ENCODE data around the gene PEAK3.

The PEAK3 gene

DNA sequence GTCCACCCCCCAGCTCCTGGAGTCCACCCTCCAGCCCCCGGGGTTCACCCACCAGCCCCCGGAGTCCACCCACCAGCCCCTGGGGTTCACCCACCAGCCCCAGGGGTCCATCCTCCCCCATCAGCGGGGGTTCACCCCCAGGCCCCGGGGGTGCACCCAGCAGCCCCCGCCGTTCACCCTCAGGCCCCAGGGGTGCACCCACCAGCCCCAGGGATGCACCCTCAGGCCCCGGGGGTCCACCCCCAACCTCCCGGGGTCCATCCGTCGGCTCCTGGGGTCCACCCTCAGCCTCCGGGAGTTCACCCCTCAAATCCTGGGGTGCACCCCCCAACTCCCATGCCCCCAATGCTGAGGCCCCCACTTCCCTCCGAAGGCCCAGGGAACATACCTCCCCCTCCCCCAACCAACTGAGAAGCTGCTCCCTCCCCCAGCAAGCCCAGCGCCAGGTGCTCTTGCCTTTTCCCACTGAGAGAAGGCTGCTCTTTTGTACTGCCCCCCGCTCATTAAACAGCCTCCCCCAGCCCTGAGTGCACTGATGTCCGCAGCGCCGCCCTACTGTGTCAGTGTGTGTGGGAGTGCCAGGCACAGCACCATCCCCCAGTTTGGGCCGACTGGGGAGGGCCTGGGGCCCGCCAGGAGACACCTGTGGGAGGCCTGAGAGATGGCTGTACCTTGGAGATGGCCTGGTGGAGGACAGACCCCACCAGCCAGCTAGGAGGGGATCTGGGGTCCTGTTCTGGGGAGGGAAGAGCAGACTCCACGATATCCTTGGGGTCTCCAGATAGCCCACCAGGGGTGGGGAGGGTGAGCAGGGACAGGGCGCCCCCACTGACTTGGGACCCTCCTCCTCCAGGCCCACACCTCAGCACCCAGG lies 33.6 kb downstream of the PEAK3 start:
- Histone ChIP-seq H4K20me1 (ENCODE audit: insufficient read depth, low read length) (no peaks in the 10 kb centered on the region), H3K27ac (ENCODE audit: low read depth, low read length, poor library complexity, severe bottlenecking) (no peak overlapping the region), H3K36me3 (ENCODE audit: insufficient read depth, low read length) (peaks cover 48% of the 10 kb centered on the region), H2AFZ (ENCODE audit: low read length) (no peak overlapping the region), H3K79me2 (ENCODE audit: insufficient read depth, low read length) (no peaks in the 10 kb centered on the region), H3K27me3 (ENCODE audit: insufficient read depth, low read length) (no peaks in the 10 kb centered on the region), H3K4me3 (ENCODE audit: low read depth, low read length, poor library complexity, severe bottlenecking) (no peak overlapping the region), H3K4me1 (ENCODE audit: insufficient read depth, low read length, severe bottlenecking) (no peaks in the 10 kb centered on the region), H3K4me2 (ENCODE audit: low read length) (no peak overlapping the region), H3F3A (ENCODE audit: insufficient read depth, low read length) (no peaks in the 10 kb centered on the region), H3K9me2 (ENCODE audit: low read depth, low read length) (no peaks in the 10 kb centered on the region), H3K9ac (ENCODE audit: low read length) (no peak overlapping the region), H3K9me3 (ENCODE audit: low read length) (no peaks in the 10 kb centered on the region)
- TF ChIP-seq EZH2 (IDR thresholded peaks at IDR 0.05; ENCODE audit: borderline replicate concordance, low read length), result no peak
- TF ChIP-seq, protein P1, sequence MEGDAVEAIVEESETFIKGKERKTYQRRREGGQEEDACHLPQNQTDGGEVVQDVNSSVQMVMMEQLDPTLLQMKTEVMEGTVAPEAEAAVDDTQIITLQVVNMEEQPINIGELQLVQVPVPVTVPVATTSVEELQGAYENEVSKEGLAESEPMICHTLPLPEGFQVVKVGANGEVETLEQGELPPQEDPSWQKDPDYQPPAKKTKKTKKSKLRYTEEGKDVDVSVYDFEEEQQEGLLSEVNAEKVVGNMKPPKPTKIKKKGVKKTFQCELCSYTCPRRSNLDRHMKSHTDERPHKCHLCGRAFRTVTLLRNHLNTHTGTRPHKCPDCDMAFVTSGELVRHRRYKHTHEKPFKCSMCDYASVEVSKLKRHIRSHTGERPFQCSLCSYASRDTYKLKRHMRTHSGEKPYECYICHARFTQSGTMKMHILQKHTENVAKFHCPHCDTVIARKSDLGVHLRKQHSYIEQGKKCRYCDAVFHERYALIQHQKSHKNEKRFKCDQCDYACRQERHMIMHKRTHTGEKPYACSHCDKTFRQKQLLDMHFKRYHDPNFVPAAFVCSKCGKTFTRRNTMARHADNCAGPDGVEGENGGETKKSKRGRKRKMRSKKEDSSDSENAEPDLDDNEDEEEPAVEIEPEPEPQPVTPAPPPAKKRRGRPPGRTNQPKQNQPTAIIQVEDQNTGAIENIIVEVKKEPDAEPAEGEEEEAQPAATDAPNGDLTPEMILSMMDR (IDR thresholded peaks at IDR 0.05; ENCODE audit: low read length), result no peak

DNA sequence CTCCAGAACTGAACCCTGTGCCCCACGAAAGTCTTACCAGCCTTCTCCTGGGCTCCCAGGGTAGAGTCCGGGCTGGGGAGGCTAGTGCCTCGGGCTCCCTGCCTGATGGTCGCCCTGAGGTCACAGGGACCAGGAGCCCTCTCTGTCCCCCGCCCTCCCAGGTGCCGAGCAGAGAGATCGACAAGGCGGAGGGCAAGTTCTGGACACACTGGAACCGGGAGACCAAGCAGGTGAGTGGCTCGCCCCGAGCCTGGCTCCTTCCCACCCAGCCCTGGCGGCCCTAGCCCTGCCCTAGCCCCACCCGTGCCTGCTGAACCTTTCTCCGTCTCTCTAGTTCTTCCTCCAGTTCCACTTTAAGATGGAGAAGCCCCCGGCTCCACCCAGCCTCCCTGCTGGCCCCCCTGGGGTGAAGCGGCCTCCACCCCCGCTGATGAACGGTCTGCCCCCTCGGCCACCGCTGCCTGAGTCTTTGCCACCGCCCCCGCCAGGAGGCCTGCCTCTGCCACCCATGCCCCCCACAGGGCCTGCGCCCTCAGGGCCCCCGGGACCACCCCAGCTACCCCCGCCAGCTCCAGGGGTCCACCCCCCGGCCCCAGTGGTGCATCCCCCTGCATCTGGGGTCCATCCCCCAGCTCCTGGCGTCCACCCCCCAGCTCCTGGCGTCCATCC lies 34.4 kb downstream of the PEAK3 start:
- no peak overlapping the region for H2AFZ ChIP-seq (ENCODE audit: low read length)
- H3K36me3 ChIP-seq (ENCODE audit: insufficient read depth, low read length), result peaks cover 55% of the 10 kb centered on the region
- no peaks in the 10 kb centered on the region for H3K9me2 ChIP-seq (ENCODE audit: low read depth, low read length)
- no peaks in the 10 kb centered on the region for H4K20me1 ChIP-seq (ENCODE audit: insufficient read depth, low read length)
- H3K27ac ChIP-seq (ENCODE audit: low read depth, low read length, poor library complexity, severe bottlenecking), result no peak overlapping the region
- no peak overlapping the region for H3K4me2 ChIP-seq (ENCODE audit: low read length)
- no peaks in the 10 kb centered on the region for H3F3A ChIP-seq (ENCODE audit: insufficient read depth, low read length)
- no peaks in the 10 kb centered on the region for H3K4me1 ChIP-seq (ENCODE audit: insufficient read depth, low read length, severe bottlenecking)
- no peaks in the 10 kb centered on the region for H3K27me3 ChIP-seq (ENCODE audit: insufficient read depth, low read length)
- no peak overlapping the region for H3K9ac ChIP-seq (ENCODE audit: low read length)
- TF ChIP-seq, protein P1 (IDR thresholded peaks at IDR 0.05; ENCODE audit: low read length), result no peak
- TF ChIP-seq EZH2 (IDR thresholded peaks at IDR 0.05; ENCODE audit: borderline replicate concordance, low read length), result no peak
- H3K4me3 ChIP-seq (ENCODE audit: low read depth, low read length, poor library complexity, severe bottlenecking), result no peak overlapping the region
- H3K9me3 ChIP-seq (ENCODE audit: low read length), result no peaks in the 10 kb centered on the region
- no peaks in the 10 kb centered on the region for H3K79me2 ChIP-seq (ENCODE audit: insufficient read depth, low read length)

DNA sequence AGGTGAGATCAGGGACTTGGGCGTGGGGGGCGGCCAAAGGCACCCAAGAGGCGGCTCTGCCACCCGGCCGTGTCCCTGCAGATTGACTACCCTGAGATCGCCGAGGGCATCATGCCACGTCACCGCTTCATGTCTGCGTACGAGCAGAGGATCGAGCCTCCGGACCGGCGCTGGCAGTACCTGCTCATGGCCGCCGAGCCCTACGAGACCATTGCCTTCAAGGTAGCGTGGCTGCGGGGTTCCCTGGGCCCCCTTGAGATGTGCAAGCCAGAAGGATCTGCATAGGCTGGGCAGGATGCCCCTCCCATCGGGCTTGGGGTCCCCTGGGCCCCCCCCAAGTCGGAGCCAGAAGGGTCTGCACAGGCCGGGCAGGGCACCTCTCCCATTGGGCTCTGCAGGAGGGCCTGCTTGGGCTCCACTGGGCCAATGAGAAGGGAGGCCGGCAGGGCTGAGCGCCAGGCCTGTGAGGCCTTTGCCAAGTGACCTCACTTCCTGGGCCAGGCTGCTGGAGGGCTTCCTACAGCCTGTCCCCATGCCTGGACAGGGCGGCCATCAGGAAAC lies 35.1 kb downstream of the PEAK3 start:
- Histone ChIP-seq H3F3A (ENCODE audit: insufficient read depth, low read length) (no peaks in the 10 kb centered on the region), H3K27ac (ENCODE audit: low read depth, low read length, poor library complexity, severe bottlenecking) (no peak overlapping the region), H3K27me3 (ENCODE audit: insufficient read depth, low read length) (no peaks in the 10 kb centered on the region), H2AFZ (ENCODE audit: low read length) (no peak overlapping the region), H3K4me1 (ENCODE audit: insufficient read depth, low read length, severe bottlenecking) (no peaks in the 10 kb centered on the region), H4K20me1 (ENCODE audit: insufficient read depth, low read length) (no peaks in the 10 kb centered on the region), H3K9ac (ENCODE audit: low read length) (no peak overlapping the region), H3K79me2 (ENCODE audit: insufficient read depth, low read length) (peaks cover 5% of the 10 kb centered on the region), H3K36me3 (ENCODE audit: insufficient read depth, low read length) (peaks cover 58% of the 10 kb centered on the region), H3K9me2 (ENCODE audit: low read depth, low read length) (no peaks in the 10 kb centered on the region), H3K4me3 (ENCODE audit: low read depth, low read length, poor library complexity, severe bottlenecking) (no peak overlapping the region), H3K9me3 (ENCODE audit: low read length) (no peaks in the 10 kb centered on the region), H3K4me2 (ENCODE audit: low read length) (no peak overlapping the region)
- TF ChIP-seq, protein P1 (IDR thresholded peaks at IDR 0.05; ENCODE audit: low read length), result no peak
- no peak for TF ChIP-seq EZH2 (IDR thresholded peaks at IDR 0.05; ENCODE audit: borderline replicate concordance, low read length)

Data from OCI-LY1 (cell line).